Measurements from ENCODE around the gene RFESD. TPM values are rescaled to one million over a fixed set of nuclear protein-coding genes. Genes with fewer than 3 reads are reported as not detected.

RFESD gene
- total and polyA plus RNA-seq, 4 donors: 2.3 to 6.8 (median 4.6) TPM

GRCh38 chr5:95655575-95655974, 9.0 kb downstream of the RFESD start:
- no peak overlapping the region for H3K4me3 ChIP-seq (ENCODE audit: low read depth, low read length)
- no peaks in the 10 kb centered on the region for H3K9me3 ChIP-seq (ENCODE audit: control insufficient read depth, insufficient read depth, low read length)
- no peaks in the 10 kb centered on the region for H3K4me1 ChIP-seq (ENCODE audit: control insufficient read depth, insufficient read depth, low read length)
- DNase-seq (ENCODE audit: low read depth in 4 of 6, low spot score in 6 of 6): no peak
- no peaks in the 10 kb centered on the region for H3K27me3 ChIP-seq (ENCODE audit: control insufficient read depth, insufficient read depth, low read length)
- no CpG with 5 or more reads among the region's 1 CpG for WGBS (ENCODE audit: insufficient coverage)
- no peaks in the 10 kb centered on the region for H3K36me3 ChIP-seq (ENCODE audit: control insufficient read depth, insufficient read depth, low read length)
- no peak overlapping the region for H3K27ac ChIP-seq (ENCODE audit: low read depth, low read length)

DNA sequence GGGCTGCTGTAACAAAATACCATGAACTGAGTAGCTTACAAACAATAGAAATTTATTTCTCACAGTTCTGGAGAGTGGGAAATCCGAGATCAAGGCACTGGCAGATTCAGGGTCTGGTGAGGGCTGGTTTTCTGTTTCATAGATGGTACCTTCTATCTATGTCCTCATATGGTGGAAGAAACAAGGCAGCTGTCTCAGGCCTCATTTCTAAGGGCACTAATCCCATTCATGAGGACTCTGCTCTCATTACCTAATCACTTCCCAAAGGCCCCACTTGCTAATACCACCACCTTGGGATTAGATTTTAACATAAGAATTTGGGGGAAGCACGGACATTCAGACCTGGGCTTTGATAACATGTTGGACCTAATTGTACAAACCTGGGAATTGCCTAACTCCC, 13.5 kb downstream of the RFESD start:
- H3K4me1 ChIP-seq (ENCODE audit: control insufficient read depth, insufficient read depth, low read length): no peaks in the 10 kb centered on the region
- H3K4me3 ChIP-seq (ENCODE audit: low read depth, low read length): no peak overlapping the region
- WGBS (ENCODE audit: insufficient coverage): no CpG with 5 or more reads among the region's 2 CpGs
- H3K27ac ChIP-seq (ENCODE audit: low read depth, low read length): no peak overlapping the region
- DNase-seq (ENCODE audit: low read depth in 4 of 6, low spot score in 6 of 6): no peak
- no peaks in the 10 kb centered on the region for H3K36me3 ChIP-seq (ENCODE audit: control insufficient read depth, insufficient read depth, low read length)
- H3K9me3 ChIP-seq (ENCODE audit: control insufficient read depth, insufficient read depth, low read length): no peaks in the 10 kb centered on the region
- H3K27me3 ChIP-seq (ENCODE audit: control insufficient read depth, insufficient read depth, low read length): no peaks in the 10 kb centered on the region

DNA sequence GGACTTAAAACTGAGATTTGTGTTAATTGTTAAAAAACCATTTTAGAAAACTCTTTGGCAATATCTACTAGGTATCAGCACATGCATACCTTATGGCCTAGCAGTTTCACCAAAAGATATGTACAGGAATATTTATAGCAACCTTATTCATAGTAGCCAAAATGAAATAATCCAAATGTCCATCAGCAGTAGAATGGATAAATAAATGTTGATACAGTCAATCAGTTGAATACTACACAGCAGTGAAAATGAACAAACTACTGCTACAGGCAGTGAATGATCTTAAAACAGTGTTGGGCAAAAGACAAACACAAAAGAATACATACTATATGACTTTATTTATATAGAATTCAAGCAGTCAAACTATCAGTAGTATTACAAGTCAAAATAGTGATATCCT, 16.4 kb downstream of the RFESD start:
- Histone ChIP-seq H3K27me3 (ENCODE audit: control insufficient read depth, insufficient read depth, low read length) (no peaks in the 10 kb centered on the region), H3K4me3 (ENCODE audit: low read depth, low read length) (no peak overlapping the region), H3K9me3 (ENCODE audit: control insufficient read depth, insufficient read depth, low read length) (no peaks in the 10 kb centered on the region), H3K4me1 (ENCODE audit: control insufficient read depth, insufficient read depth, low read length) (no peaks in the 10 kb centered on the region), H3K27ac (ENCODE audit: low read depth, low read length) (no peak overlapping the region), H3K36me3 (ENCODE audit: control insufficient read depth, insufficient read depth, low read length) (no peaks in the 10 kb centered on the region)
- no peak for DNase-seq (ENCODE audit: low read depth in 4 of 6, low spot score in 6 of 6)

DNA sequence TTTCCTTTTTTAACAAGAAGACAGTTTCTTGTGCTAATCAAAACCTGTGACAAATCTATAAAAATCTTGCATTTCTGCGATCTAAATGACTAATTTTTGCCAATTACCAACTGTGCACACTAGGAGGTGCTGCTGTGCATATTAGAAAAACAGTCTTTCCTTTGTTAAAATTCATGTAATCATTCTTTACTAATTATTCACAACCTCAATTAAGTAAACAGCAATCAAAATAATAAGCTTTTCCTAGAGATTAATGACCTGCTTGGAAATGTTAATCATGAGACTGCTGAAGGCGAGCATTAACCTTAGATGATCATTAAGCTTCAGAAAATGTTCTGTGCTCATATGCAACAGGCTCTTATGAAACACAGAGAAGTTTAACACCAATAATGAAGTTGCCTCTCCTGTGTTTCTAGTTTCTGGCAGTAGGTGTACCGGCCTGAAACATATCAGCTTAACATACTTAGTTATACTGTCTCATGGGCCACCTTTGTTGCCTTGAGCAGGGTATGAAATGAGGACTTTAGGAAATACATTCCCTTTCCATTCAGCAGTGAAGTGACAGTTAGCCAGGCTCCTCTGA, 17.7 kb downstream of the RFESD start:
- no peak overlapping the region for H3K27ac ChIP-seq (ENCODE audit: low read depth, low read length)
- H3K4me3 ChIP-seq (ENCODE audit: low read depth, low read length): no peak overlapping the region
- WGBS (ENCODE audit: insufficient coverage): no CpG with 5 or more reads among the region's 3 CpGs
- no peaks in the 10 kb centered on the region for H3K9me3 ChIP-seq (ENCODE audit: control insufficient read depth, insufficient read depth, low read length)
- no peaks in the 10 kb centered on the region for H3K4me1 ChIP-seq (ENCODE audit: control insufficient read depth, insufficient read depth, low read length)
- H3K36me3 ChIP-seq (ENCODE audit: control insufficient read depth, insufficient read depth, low read length): no peaks in the 10 kb centered on the region
- DNase-seq (ENCODE audit: low read depth in 4 of 6, low spot score in 6 of 6): peak in 4 of 6 donors; percentile 23 to 70 (median 44)
- no peaks in the 10 kb centered on the region for H3K27me3 ChIP-seq (ENCODE audit: control insufficient read depth, insufficient read depth, low read length)

DNA sequence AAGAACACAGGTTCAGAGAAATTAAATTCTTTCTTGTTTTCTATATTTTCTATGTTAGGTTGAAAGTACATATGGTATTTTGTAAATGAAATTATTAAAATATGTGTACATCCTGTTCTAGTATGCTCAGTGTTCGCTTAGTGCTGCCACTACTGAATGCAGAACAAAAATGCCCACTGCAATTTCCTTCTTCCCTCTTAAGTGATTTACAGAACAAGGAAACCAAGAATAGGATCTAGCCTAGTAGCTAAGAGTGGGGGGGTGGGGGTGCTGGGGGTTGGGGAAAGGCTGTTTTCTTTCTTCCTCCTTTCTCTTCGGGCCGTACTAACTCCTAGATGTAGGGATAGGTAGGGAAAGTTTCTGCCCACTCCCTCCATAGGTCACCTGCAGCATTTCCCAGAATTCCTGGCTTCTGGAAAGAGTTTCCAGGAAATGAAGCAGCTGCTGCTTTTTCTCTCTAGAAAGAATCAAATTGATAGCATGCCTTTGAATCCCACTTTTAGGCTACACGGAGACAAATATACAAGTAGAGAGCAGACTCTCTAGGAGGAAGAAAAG, 20.6 kb downstream of the RFESD start:
- Histone ChIP-seq H3K27me3 (ENCODE audit: control insufficient read depth, insufficient read depth, low read length) (no peaks in the 10 kb centered on the region), H3K27ac (ENCODE audit: low read depth, low read length) (no peak overlapping the region), H3K9me3 (ENCODE audit: control insufficient read depth, insufficient read depth, low read length) (no peaks in the 10 kb centered on the region), H3K36me3 (ENCODE audit: control insufficient read depth, insufficient read depth, low read length) (no peaks in the 10 kb centered on the region), H3K4me3 (ENCODE audit: low read depth, low read length) (no peak overlapping the region), H3K4me1 (ENCODE audit: control insufficient read depth, insufficient read depth, low read length) (no peaks in the 10 kb centered on the region)
- WGBS (ENCODE audit: insufficient coverage): no CpG with 5 or more reads among the region's 4 CpGs
- DNase-seq (ENCODE audit: low read depth in 4 of 6, low spot score in 6 of 6): no peak

DNA sequence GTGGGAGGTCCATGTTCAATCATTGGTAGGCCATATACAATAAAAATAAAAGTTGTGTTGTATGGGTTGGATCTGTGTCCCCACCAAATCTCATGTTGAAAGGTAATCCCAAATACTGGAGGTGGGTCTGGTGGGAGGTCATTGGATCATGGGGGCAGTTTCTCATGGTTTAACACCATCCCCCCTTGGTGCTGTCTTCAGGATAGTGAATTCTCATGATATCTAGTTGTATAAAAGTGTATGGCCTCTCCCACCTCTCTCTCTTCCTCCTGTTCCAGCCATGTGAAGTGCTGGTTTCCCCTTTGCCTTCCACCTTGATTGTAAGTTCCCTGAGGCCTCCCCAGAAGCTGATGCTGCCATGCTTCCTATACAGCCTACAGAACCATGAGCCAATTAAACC, 21.1 kb downstream of the RFESD start:
- Histone ChIP-seq H3K4me3 (ENCODE audit: low read depth, low read length) (no peak overlapping the region), H3K27ac (ENCODE audit: low read depth, low read length) (no peak overlapping the region), H3K4me1 (ENCODE audit: control insufficient read depth, insufficient read depth, low read length) (no peaks in the 10 kb centered on the region), H3K9me3 (ENCODE audit: control insufficient read depth, insufficient read depth, low read length) (no peaks in the 10 kb centered on the region), H3K27me3 (ENCODE audit: control insufficient read depth, insufficient read depth, low read length) (no peaks in the 10 kb centered on the region), H3K36me3 (ENCODE audit: control insufficient read depth, insufficient read depth, low read length) (no peaks in the 10 kb centered on the region)
- no peak for DNase-seq (ENCODE audit: low read depth in 4 of 6, low spot score in 6 of 6)

- H3K27ac ChIP-seq (ENCODE audit: low read depth, low read length): no peak overlapping the region
- no peaks in the 10 kb centered on the region for H3K4me1 ChIP-seq (ENCODE audit: control insufficient read depth, insufficient read depth, low read length)
- no peak overlapping the region for H3K4me3 ChIP-seq (ENCODE audit: low read depth, low read length)
- DNase-seq (ENCODE audit: low read depth in 4 of 6, low spot score in 6 of 6): no peak
- no peaks in the 10 kb centered on the region for H3K9me3 ChIP-seq (ENCODE audit: control insufficient read depth, insufficient read depth, low read length)
- H3K27me3 ChIP-seq (ENCODE audit: control insufficient read depth, insufficient read depth, low read length): no peaks in the 10 kb centered on the region
- H3K36me3 ChIP-seq (ENCODE audit: control insufficient read depth, insufficient read depth, low read length): no peaks in the 10 kb centered on the region
Observed at GRCh38 chr5:95668216-95668615, 21.6 kb downstream of the RFESD start.

DNA sequence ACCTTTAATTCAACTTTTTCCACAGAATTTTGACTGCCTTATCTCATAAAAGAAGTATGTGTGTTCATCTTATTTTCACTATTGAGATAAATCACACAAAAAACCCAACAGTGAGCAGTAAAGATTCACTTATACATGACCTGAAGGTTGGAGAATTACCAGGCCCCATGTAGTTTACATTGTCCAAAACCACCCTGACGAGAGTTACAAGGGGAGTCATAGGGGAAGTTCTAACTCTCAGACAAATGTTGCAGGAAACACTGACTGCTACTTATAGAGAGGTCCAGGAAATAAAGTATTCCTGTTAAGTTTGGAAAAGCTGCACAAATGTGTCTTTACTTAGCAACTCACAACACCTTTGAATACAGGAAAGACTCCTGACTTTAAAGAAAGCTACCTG, 22.2 kb downstream of the RFESD start:
- Histone ChIP-seq H3K4me1 (ENCODE audit: control insufficient read depth, insufficient read depth, low read length) (no peaks in the 10 kb centered on the region), H3K27ac (ENCODE audit: low read depth, low read length) (no peak overlapping the region), H3K36me3 (ENCODE audit: control insufficient read depth, insufficient read depth, low read length) (no peaks in the 10 kb centered on the region), H3K27me3 (ENCODE audit: control insufficient read depth, insufficient read depth, low read length) (no peaks in the 10 kb centered on the region), H3K9me3 (ENCODE audit: control insufficient read depth, insufficient read depth, low read length) (no peaks in the 10 kb centered on the region), H3K4me3 (ENCODE audit: low read depth, low read length) (no peak overlapping the region)
- WGBS (ENCODE audit: insufficient coverage): no CpG with 5 or more reads among the region's 1 CpG
- DNase-seq (ENCODE audit: low read depth in 4 of 6, low spot score in 6 of 6): no peak

DNA sequence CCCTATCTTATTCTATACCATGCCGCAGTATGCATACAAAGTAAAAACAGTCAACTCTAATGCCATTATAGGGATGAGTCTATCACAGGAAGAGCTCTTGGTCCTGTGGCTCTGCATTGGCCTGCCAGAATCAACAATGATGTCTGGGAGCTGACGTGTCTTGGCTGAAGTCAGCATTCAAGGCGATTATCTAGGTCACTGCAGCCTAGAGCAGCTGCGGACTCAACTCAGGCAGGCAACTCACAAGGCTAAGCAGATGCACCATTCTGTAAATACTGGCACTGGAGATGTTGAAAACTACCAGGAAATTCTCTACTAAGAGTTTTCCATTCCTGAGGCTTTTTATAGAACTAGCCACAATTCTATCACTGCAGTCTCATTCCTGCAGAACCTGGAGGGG, 23.0 kb downstream of the RFESD start:
- H3K36me3 ChIP-seq (ENCODE audit: control insufficient read depth, insufficient read depth, low read length): no peaks in the 10 kb centered on the region
- no peaks in the 10 kb centered on the region for H3K27me3 ChIP-seq (ENCODE audit: control insufficient read depth, insufficient read depth, low read length)
- H3K9me3 ChIP-seq (ENCODE audit: control insufficient read depth, insufficient read depth, low read length): no peaks in the 10 kb centered on the region
- H3K27ac ChIP-seq (ENCODE audit: low read depth, low read length): peak overlapping the region; percentile 53
- no peak overlapping the region for H3K4me3 ChIP-seq (ENCODE audit: low read depth, low read length)
- H3K4me1 ChIP-seq (ENCODE audit: control insufficient read depth, insufficient read depth, low read length): no peaks in the 10 kb centered on the region
- peak in 3 of 6 donors; percentile 22 to 71 (median 29) for DNase-seq (ENCODE audit: low read depth in 4 of 6, low spot score in 6 of 6)
- WGBS (ENCODE audit: insufficient coverage): 54% methylated on average over 3 of the region's 4 CpGs

DNA sequence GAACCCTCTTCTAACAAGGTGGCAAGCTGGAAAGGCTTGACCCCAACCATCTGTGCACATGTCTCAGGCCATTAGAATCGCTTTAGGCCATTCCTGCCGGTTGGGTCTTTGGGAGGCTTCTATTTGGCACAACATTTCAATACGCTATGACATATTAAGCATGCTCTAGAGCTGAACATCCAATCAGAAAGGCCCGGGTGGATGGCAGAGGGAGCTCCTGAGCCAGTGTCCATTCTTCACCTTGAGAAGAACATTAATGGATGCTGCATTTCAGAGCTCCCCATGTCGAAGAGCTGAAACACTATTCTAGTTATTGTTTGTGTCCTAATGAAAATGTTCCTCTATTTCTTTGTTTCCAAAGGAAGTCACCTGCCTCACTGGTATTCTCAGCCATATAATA, 23.4 kb downstream of the RFESD start:
- H3K27ac ChIP-seq (ENCODE audit: low read depth, low read length): peak overlapping the region; percentile 53
- no CpG with 5 or more reads among the region's 5 CpGs for WGBS (ENCODE audit: insufficient coverage)

More for the DNA sequence above, 23.4 kb downstream of the RFESD start:
- no peaks in the 10 kb centered on the region for H3K36me3 ChIP-seq (ENCODE audit: control insufficient read depth, insufficient read depth, low read length)
- no peaks in the 10 kb centered on the region for H3K27me3 ChIP-seq (ENCODE audit: control insufficient read depth, insufficient read depth, low read length)
- H3K9me3 ChIP-seq (ENCODE audit: control insufficient read depth, insufficient read depth, low read length): no peaks in the 10 kb centered on the region
- H3K4me3 ChIP-seq (ENCODE audit: low read depth, low read length): no peak overlapping the region
- DNase-seq (ENCODE audit: low read depth in 4 of 6, low spot score in 6 of 6): no peak
- no peaks in the 10 kb centered on the region for H3K4me1 ChIP-seq (ENCODE audit: control insufficient read depth, insufficient read depth, low read length)
